ENCODE results near the gene WWOX. TPM values are rescaled to one million over a fixed set of nuclear protein-coding genes. Genes with fewer than 3 reads are reported as not detected.

The WWOX gene
- total RNA-seq, 1 experiment from 2014 or later: 28.3 TPM

- Histone ChIP-seq H3K9ac (ENCODE audit: low read length) (no peak overlapping the region), H3K36me3 (ENCODE audit: low read depth, low read length) (no peaks in the 10 kb centered on the region), H3K27me3 (ENCODE audit: low read length) (no peaks in the 10 kb centered on the region), H3K27ac (ENCODE audit: low read length) (no peak overlapping the region), H2AFZ (ENCODE audit: low read length) (no peak overlapping the region), H3K4me1 (ENCODE audit: insufficient read depth, low read length) (no peaks in the 10 kb centered on the region), H3K4me3 (ENCODE audit: low read length) (no peak overlapping the region), H4K20me1 (ENCODE audit: low read length) (no peaks in the 10 kb centered on the region), H3F3A (ENCODE audit: low read length, unreplicated experiment) (no peaks in the 10 kb centered on the region), H3K9me2 (replicated peaks; ENCODE audit: low read length) (no peaks in the 10 kb centered on the region), H3K9me3 (ENCODE audit: low read length) (no peaks in the 10 kb centered on the region), H3K79me2 (ENCODE audit: low read length) (no peaks in the 10 kb centered on the region), H3K4me2 (ENCODE audit: low read length) (no peak overlapping the region)
- BruUV-seq (replicated peaks): no TSS peak
- no peak for DNase-seq
- intact Hi-C loops (cut with micrococcal nuclease): no loop called here
- no peak for ATAC-seq
- ChIA-PET CTCF (no interaction called here), POLR2A (ENCODE audit: unreplicated experiment) (no interaction called here)
- TF ChIP-seq EZH2 (IDR thresholded peaks at IDR 0.05; ENCODE audit: low read length, unreplicated experiment): no peak
These were observed 962.9 kb downstream of the WWOX start for GRCh38 chr16:79062336-79062735.

- TF ChIP-seq EZH2 (IDR thresholded peaks at IDR 0.05; ENCODE audit: low read length, unreplicated experiment) (no peak), CTCF (conservative IDR thresholded peaks at IDR 0.05; ENCODE audit: low read depth, low read length) (no peak), EZH2phosphoT487 (IDR thresholded peaks at IDR 0.05; ENCODE audit: borderline replicate concordance, low read length) (no peak)
- CTCF ChIA-PET: no interaction called here
- Histone ChIP-seq H3K4me3 (ENCODE audit: low read length) (no peak overlapping the region), H3F3A (ENCODE audit: low read length, unreplicated experiment) (no peaks in the 10 kb centered on the region), H3K27ac (ENCODE audit: low read length) (no peak overlapping the region), H3K4me1 (ENCODE audit: insufficient read depth, low read length) (no peaks in the 10 kb centered on the region), H3K36me3 (ENCODE audit: low read depth, low read length) (no peaks in the 10 kb centered on the region), H4K20me1 (ENCODE audit: low read length) (no peaks in the 10 kb centered on the region), H3K79me2 (ENCODE audit: low read length) (no peaks in the 10 kb centered on the region), H3K9me3 (ENCODE audit: low read length) (no peaks in the 10 kb centered on the region), H3K4me2 (ENCODE audit: low read length) (no peak overlapping the region), H3K9ac (ENCODE audit: low read length) (no peak overlapping the region), H3K27me3 (ENCODE audit: low read length) (no peaks in the 10 kb centered on the region), H2AFZ (ENCODE audit: low read length) (no peak overlapping the region), H3K9me2 (replicated peaks; ENCODE audit: low read length) (no peaks in the 10 kb centered on the region)
- ATAC-seq (no peak), DNase-seq (no peak)
- intact Hi-C loops (cut with micrococcal nuclease): no loop called here
- POLR2A ChIA-PET (ENCODE audit: unreplicated experiment): no interaction called here
- BruUV-seq (replicated peaks): no TSS peak
These were observed 963.4 kb downstream of the WWOX start for GRCh38 chr16:79062821-79063220.

GRCh38 chr16:79064256-79064972 lies 965.0 kb downstream of the WWOX start:
- H3K9me2 ChIP-seq (replicated peaks; ENCODE audit: low read length): no peaks in the 10 kb centered on the region
- no peak for ATAC-seq
- no TSS peak for BruUV-seq (replicated peaks)
- H3K9ac ChIP-seq (ENCODE audit: low read length): no peak overlapping the region
- H4K20me1 ChIP-seq (ENCODE audit: low read length): no peaks in the 10 kb centered on the region
- no peaks in the 10 kb centered on the region for H3K4me1 ChIP-seq (ENCODE audit: insufficient read depth, low read length)
- H3K27me3 ChIP-seq (ENCODE audit: low read length): no peaks in the 10 kb centered on the region
- TF ChIP-seq EZH2 (IDR thresholded peaks at IDR 0.05; ENCODE audit: low read length, unreplicated experiment): no peak
- no peak for TF ChIP-seq CTCF (conservative IDR thresholded peaks at IDR 0.05; ENCODE audit: low read depth, low read length)
- no peak for TF ChIP-seq EZH2phosphoT487 (IDR thresholded peaks at IDR 0.05; ENCODE audit: borderline replicate concordance, low read length)
- H3K4me2 ChIP-seq (ENCODE audit: low read length): no peak overlapping the region
- no peaks in the 10 kb centered on the region for H3K9me3 ChIP-seq (ENCODE audit: low read length)
- no peak overlapping the region for H2AFZ ChIP-seq (ENCODE audit: low read length)
- H3K4me3 ChIP-seq (ENCODE audit: low read length): no peak overlapping the region
- H3F3A ChIP-seq (ENCODE audit: low read length, unreplicated experiment): no peaks in the 10 kb centered on the region
- CTCF ChIA-PET: no interaction called here
- no peak for DNase-seq
- POLR2A ChIA-PET (ENCODE audit: unreplicated experiment): no interaction called here
- H3K27ac ChIP-seq (ENCODE audit: low read length): no peak overlapping the region
- no peaks in the 10 kb centered on the region for H3K36me3 ChIP-seq (ENCODE audit: low read depth, low read length)
- no peaks in the 10 kb centered on the region for H3K79me2 ChIP-seq (ENCODE audit: low read length)
- intact Hi-C loops (cut with micrococcal nuclease): no loop called here
